Bone marrow (tissue), 2 donors: ENCODE data around the gene LRRK2.
"Not testable (repeated sequence)": the region's sequence is repeated elsewhere in the genome, so short reads cannot be mapped to it uniquely, and the experiment has no call there.

ENCODE experiments used
- DNase-seq, 2 donors: peaks; one replicate each; lab custom pipeline; 2025; lab: John Stamatoyannopoulos, UW

Gene LRRK2

DNA sequence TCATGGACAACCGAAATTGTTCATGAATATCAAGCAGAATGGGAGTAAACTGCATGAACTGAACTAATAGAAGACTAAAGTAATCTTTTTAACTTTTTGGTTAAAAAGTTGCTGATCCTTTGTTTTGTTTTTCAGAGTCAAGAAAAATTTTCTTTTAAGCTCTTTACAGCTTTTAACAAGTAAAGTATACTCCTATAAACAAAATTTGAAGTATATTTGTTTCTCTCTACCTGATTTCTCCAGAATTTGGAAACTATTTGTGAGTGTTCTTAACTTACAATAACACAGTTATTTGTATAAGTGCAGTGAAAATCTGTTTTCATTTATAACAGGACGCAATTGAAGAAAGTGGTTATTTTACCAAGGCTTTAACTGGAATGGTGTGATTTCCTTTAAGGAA lies 12.2 kb upstream of the LRRK2 start:
- DNase-seq: no peak

DNA sequence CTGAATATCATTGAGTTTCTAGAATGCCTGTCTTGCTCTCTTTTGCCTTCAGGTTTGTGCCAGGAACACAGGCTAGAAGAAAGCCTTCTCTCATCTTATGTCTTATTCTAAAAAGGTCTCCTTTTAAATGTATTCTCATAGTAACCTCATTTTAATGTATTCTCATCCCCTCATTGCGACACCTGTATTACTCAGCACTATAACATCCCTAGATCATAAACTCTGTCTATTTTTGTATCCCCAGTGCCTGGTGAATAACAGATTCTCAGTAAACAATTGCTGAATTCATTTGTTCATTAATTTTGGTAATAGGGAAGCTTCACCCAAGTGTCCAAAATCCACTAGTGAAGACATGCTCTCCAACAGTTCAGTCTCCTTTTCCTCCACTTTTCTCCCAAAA lies 8.8 kb upstream of the LRRK2 start:
- no peak for DNase-seq

DNA sequence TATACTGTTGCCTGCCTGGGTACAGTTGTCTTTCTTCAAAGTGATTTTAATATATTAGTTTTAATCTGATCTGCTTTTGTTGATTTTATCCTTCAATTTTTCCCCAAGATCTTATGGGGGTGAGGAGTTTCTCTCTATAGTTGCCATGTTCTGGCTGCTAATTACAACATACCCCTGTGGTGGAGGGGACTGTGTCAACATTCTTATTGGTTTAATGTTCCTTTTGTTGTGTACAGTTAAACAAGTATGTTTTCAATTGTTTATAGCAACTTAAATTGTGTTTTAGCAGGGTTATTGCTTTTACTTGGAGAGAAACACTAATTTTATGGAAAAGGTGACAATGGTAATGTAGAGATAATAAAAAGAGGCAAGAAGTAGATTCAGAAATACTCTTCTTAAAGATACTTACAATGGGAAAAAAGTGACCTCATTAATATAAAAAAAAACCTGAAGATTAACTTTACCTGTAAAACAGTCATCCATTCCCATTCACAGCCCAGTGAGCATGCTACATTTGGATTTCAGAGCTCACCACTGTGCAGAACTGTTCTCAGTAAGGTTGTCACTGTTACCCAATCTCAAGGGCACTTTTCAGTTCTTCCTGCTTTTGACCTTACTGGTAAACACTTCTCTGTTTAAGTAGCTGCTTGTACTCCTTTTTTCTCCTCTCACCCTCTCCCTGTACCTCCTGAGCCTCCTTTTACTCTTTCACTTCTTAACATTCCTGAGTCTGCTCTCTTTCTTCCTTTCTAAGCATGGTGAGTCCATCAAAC lies 8.1 kb upstream of the LRRK2 start:
- no peak for DNase-seq

DNA sequence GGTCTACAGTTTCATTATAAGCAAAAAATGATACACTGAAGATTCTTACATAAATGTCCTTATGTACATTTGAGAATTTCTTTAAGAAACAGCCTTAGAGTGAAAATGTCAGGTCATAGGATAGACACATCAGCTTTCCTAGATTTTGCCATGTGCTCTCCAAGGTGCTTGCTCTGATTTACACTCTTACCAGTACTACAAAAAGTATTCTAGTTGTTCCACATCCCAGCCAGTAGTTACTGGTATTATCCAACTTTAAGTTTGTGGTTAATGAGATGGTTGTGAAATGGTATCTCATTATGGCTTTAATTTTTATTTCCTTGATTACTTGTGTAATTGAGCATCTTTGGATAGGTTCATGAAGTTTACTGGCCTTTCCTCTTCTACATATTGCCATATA lies 5.0 kb upstream of the LRRK2 start:
- no peak for DNase-seq

DNA sequence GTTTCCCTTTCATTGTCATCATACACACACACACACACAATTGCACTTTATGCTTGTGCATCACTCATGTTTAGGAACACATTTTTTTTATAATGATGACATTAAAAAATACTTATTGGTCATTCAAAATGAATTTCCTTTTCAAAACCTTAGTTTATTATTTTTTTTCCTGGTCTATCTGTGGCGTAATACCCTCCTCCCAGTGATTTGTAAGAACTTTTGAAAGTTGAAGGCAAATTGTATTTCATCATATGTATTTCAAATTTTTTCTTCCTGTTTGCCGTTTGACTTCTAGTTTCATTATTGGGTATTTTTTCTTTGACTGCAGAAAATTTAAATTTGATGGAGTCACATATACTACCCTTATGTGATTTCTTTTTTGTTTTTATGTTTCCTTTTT lies 2.5 kb upstream of the LRRK2 start:
- DNase-seq: no peak

DNA sequence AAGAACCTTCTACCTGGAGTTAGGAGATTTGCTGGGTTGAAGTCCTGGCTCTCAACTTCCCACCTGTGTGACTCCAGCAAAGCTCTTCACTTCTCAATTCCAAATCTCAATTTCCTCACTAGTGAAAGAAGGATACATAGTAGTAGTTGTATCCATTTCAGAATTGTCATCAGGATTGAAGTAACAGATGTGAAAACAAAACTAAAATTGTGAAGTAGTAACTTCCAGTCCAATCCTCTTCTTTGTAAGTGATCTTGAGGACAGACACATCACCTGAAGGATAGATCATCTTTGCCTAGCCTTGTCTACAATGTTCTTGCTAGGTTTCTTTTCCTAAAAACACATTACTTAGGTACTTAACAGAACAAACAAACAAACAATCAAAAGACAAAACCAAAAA lies 1.2 kb upstream of the LRRK2 start:
- no peak for DNase-seq

DNA sequence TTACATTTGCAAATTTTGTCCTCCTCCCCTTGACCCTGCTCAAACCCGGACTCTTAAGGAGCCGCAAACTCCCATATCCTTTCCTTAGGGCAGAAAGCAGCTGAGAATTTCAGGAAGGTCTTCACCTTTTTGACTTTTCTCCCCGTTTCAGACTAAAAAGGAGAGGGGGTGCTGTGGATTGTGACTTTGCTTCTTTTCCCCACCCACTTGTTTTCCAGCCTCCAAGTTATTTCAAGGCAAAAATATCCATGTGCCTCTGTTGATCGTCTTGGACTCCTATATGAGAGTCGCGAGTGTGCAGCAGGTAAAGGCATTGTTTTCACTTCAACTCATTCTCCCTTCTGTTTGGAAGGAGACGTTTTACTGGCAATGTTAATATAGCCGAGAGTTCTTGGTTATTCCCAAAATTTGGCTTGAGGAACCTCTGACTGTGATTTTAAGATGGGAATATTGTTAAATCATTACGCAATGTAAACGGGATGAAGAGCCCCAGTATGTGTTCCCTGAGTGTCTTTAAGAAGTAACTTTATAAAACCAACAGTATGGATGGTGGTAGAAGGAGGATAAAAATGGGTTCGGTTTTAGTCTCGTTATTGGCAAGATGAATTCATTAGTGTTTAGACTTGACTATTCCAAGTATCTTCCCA lies 663 bp downstream of the LRRK2 start:
- no peak for DNase-seq

DNA sequence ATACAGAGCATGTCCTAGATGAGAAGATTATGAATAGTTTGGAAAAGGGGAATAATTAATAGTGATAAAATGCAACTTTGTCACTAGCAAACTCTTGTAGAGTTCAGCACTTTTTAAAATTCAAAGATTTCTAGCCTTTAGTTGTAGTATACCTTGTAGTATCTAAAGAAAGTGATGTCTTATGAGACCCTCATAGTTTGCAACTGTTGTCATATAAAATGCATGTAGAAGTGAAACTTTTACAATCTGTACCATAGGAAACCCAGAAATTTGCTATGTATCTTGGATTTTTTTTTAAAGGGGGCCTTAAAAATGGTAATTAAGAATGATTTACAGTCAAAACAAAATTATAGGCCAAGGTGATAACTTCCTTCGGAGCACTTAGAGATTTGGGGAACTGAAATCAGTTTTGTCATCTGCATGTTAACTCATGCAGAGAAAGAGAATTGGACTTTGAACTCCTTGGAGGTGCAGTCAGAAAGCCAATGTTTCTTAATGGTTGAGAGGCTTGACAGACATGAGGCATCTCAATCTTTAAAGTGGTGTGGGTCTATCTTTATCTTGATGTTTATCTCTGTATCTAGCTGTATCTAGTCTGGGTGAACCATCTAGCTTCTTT lies 1.3 kb downstream of the LRRK2 start:
- no peak for DNase-seq

DNA sequence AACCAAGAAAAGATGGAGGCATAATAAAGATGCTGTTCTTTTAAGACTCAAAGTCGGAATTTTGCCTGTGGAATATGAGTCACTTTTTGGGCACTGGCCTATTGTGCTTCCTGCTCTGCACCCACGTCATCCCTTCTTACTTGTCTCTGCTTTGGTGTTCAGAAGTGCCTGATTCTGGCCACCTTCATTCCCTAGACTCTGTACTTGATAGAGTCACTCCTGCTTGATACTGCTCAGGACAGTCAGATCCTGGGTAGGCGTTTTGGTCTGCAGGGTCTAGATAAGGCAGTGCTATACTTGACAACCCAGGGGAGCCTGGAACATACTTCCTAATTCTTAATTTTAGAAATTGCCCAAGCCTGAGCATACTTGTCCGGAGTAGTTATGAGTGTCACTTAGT lies 1.9 kb downstream of the LRRK2 start:
- no peak for DNase-seq

DNA sequence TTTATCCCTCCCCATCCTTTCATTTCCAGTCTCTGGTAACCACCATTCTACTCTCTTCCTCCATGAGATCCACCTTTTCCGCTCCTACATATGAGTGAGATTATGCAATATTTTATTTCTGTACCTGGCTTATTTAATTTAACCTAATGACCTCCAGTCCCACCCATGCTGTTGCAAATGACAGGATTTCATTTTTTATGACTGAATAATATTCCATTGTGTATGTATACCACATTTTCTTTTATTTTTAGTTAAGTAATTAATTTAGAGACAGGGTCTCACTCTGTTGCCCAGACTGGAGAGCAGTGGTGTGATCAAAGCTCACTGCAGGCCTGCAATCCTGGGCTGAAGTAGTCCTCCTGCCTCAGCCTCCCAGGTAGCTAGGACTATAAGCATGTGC lies 2.6 kb downstream of the LRRK2 start:
- DNase-seq: no peak

DNA sequence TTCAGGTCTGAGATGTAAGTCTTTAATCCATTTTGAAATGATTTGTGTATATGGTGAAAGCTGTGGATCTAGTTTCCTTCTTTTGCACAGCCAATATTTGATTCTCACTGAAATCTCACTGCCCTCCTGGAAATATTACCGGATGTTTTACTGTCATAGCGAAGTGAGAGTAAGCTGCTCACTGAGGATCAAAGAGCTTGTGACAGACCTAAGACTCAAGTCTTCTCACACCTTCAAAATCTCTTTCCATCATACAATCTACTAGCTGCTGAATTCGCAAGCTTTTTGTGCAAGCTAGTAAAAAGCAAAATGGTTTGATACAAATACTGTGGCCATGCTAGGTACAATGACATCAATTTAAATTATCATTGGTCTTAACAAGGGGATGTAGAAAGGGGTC lies 3.9 kb downstream of the LRRK2 start:
- no peak for DNase-seq

DNA sequence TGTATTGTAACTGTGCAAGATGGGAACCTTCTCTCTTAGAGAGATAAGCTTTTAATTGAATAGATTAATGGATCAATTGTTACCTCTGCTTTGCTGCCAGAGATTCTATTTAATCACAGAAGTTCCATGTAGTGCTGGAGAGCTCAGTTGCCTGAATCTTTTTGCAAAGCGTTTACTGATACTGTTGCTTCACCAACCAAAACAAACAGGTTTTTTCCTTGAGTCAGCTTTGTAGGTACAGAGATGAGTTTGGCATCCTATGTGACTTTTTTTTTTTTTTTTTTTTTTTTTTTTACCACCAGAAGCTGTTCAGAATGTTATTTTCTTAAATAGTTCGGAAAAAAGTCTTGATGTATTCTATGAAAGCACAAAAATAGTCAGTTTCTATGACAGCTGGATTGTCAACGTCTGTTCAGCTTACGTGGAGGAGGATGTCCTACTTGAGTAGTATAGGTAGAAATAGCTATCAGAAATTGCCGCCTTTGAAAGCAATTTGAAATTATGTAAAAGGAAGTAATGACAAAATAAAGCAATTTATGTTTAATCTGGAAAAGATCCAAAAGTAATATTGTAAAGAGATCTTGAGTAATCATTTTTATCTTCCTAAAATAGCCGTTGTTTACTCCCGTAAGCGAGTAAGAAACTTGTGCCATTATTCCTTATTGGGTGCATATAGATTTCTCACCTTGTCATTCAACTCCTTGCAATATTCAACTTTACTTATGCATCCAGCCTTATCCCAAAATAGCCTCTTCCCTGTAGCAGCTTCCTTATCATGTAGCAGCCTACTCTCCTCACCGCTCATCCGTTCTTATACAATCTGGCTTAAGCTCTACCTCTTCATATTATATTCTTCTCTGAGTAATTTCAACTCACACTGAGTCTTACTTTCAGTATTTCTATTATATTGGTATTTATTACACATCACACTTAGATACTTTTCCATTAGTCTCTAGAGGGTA lies 5.2 kb downstream of the LRRK2 start:
- DNase-seq: no peak

DNA sequence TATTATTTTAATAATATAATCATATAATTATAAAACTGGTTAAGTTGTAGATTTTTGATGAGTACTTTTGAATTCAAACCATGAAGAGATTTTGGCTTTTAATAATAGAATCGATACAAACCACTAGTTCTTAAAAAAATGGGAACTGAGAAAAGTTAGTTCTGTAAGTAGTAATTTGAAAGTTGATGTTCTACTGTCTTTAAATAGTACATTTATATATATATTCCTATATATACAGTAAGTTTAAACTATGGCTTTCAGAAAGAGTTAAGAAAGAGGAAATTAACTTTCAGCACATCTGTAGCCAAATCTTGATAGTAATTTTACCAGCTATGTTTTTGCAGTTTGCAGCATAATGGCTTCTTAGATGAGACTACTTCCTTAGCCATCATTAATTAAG lies 7.8 kb downstream of the LRRK2 start:
- DNase-seq: no peak

DNA sequence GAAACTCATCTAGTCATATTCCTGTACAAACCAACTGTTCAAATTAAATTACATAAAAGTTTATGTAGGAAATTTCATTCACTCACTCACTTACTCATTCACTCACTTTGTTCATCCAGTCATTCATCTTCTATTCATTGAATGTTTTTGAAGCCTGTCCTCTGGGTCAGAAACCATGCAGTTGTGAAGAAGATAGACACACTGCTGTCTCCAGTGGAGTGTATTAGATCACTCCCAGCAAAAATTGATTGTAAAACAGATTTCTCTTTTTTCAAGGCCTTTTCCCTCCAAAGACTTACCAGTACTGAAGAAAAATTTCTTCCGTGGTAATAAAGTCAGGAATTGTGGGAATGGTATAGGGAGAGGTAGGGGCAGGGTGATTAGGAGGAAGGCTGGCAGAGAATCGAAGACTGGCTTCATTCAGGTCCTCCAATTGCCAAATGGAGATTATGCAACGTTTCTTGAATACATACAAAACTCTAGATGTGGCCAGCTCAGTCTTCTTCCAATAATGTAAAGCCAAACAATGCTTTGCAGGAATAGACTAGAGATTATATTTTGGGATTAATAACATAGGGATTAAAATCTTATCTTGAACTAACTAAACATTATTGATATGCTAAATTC lies 9.1 kb downstream of the LRRK2 start:
- no peak for DNase-seq

DNA sequence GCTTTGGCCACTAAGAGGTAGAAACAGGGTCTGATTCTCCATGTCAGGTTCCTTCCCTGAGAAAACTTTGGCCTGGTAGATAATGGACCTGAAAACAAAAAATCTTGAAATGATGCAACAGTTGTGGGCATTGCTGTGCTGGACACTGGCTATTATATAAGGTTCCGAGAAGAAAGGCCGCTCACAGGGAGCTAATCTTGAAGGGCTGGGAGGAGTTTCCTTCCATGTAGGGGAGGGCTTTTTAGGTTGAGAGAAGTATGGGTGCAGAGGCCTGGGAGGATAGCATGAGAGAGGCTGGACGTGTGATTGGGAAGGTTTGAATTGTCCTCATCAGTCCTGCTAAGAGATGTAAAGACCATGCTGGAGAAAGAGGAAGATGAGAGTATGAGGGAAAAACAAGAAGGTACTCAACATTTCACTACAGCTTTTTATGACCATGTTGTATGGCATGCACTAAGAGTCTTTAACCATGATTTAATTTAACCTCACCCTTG lies 11.6 kb downstream of the LRRK2 start:
- no peak for DNase-seq

DNA sequence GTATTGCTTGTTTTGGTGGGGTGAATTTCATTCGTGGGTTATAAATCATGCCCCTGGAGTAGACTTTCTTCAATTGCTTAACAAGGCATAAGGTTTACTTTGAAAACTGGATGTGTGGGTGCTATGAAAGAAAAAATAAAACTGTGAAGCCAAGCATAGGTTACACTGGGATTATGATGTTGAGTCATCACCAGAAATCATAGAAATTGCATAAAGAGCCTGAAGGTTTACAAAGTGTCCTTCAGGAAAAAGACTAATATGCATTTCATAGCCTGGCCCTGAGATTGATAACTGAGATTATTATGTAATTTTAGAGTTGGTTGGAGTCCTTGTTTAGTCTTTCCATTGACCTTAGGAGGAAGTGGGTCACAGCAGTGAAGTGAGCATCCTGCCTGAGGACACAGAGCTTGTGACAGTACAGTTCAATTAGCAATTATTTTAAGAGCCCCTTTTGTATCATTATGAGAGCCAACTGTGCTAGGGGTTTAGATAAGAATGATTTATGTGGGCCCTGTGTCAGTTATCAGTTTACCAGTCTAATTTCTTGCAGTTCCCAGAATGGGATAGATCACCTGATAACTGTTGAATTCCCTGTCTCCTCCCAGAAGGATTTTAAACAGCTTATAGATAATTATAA lies 13.6 kb downstream of the LRRK2 start:
- no peak for DNase-seq

DNA sequence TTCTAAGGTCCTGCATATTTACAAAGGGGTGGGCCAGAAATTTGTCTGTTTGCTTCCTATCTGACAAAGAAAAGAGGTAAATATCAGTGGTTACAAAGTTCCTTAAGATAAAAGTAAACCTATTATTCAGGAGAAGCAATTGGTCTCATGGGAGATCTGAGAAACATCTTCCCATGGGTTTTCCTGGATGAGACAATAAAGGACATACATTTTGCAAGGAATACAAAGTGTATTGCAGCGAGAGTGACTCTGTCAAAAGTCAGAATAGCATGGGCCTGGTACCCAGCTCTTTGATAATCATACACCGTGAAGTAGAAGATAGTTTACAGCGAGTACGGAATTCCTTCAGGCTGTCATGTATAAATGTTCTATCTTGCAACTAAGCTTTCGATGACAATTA lies 14.2 kb downstream of the LRRK2 start:
- no peak for DNase-seq

DNA sequence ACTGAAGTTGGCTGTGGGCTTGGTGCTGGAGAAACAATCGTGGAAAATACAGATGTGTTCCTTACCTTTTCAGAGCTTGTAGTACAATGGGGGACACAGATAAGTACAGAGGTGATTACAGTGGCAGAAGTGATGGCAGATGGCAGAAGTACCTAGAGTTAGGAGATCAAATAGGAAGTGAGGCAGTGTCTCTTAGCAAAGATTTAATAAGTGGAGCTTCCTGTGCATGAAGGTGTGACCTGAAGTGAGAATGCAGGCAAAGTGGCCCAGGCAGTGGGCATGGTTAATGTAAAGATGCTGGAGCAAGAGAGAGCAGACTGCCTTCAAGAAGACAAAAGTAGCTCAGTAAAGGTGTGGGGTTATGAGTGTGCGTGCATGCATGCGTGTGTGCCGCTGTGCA lies 16.0 kb downstream of the LRRK2 start:
- no peak for DNase-seq

DNA sequence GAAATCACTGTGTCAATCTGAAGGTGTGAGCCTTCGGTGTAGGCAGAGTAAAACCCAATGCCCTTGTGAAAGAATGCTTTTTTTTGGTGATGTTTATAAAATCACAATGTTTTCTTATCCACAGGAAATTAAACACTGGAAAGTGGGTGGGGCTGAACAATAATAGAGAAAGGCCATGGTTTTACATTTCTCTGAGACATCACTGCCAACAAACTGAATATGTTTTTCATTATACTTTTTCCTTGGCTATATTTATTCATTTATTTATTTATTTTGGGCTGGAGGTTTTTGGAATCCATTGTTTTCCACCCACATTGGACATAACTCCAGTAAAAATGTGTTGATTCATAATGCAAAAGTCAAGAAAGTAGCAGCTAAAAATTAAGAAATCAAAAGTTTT lies 16.9 kb downstream of the LRRK2 start:
- DNase-seq: no peak

DNA sequence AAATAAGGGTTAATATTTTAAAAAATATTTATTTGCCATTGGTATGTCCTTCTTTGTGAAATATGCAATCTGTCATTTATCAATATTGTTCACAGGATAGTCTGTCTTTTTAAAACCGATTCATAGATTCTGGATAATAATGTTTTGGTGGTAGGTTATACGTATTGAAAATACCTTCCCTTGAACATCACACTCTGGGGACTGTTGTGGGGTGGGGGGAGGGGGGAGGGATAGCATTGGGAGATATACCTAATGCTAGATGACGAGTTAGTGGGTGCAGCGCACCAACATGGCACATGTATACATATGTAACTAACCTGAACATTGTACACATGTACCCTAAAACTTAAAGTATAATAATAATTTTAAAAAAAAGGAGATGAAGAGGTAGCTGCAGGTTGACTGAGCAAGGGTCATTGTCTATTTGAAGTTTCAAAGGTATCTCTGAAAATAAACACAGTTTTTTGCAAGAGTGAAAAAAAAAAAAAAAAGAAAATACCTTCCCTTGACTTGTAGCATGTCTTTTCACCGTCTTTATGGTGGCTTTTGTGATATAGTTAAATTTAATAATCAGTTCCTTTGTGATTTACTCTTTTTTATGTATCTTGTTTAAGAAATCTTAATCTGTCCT lies 19.8 kb downstream of the LRRK2 start:
- not testable (repeated sequence) for DNase-seq

DNA sequence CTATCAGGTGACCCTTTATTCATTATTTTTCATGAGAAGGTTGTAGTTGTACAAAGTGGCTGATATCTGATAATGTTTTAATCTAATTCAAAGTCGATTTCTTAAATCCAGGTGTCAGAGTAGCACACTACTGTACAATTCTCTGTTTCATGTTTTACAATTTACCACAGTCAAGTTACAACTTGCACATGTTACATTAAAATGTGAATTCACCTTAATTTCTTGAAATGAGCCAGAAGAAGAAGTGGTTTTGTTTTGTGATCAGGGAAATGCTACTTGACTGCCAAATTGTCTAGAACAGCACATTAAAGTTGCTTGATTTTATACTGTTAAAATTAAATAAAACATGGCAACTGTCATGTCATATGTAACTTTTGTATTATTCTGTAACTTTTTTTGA lies 23.2 kb downstream of the LRRK2 start:
- no peak for DNase-seq
